SJCRH30 (cell line): ENCODE results near the gene MLYCD. TPM values are rescaled to one million over a fixed set of nuclear protein-coding genes. Genes with fewer than 3 reads are reported as not detected.

Experiments
- DNase-seq, 2 experiments: peaks; one replicate each; pipeline ENCODE4 v3.0.0-alpha.2; 2015 to 2020
- H3K27ac ChIP-seq: fragments of 250-450 bp; sonication (Bioruptor Pico); 2 replicates; pipeline ENCODE4 v1.5.1; 2020; ENCODE audit warnings: mild to moderate bottlenecking, moderate library complexity
- H3K27me3 ChIP-seq: fragments of 250-450 bp; sonication (Bioruptor Pico); 2 replicates; pipeline ENCODE4 v1.5.1; 2020; ENCODE audit warnings: mild to moderate bottlenecking, moderate library complexity
- H3K36me3 ChIP-seq: fragments of 250-450 bp; sonication (Bioruptor Pico); 2 replicates; pipeline ENCODE4 v1.5.1; 2020; ENCODE audit warnings: mild to moderate bottlenecking, moderate library complexity
- H3K4me1 ChIP-seq: fragments of 250-450 bp; sonication (Bioruptor Pico); 2 replicates; pipeline ENCODE4 v1.5.1; 2020; ENCODE audit warnings: mild to moderate bottlenecking, moderate library complexity
- H3K4me3 ChIP-seq: fragments of 250-450 bp; sonication (Bioruptor Pico); 2 replicates; pipeline ENCODE4 v1.5.1; 2020; ENCODE audit warnings: mild to moderate bottlenecking, moderate library complexity
- H3K9me3 ChIP-seq: fragments of 250-450 bp; sonication (Bioruptor Pico); replicated peaks from 2 replicates; pipeline ENCODE4 v1.5.1; 2020; ENCODE audit warnings: mild to moderate bottlenecking, moderate library complexity
- total RNA-seq: library from RNA; depleted of rRNA; stranded (reverse); fragments of >200 nt; shearing (Covaris generic); gene quantifications from 2 replicates; pipeline ENCODE4 v1.2.3, GENCODE V29; 2014; rRNA removed

The MLYCD gene
- 1.1 and 1.2 TPM in 2 replicates for total RNA-seq

- peak within 1 kb of the TSS; percentile 89 for H3K4me3 ChIP-seq
- peak within 1 kb of the TSS; percentile 71 for H3K27ac ChIP-seq
- peak; percentile 72 to 80 for DNase-seq
- no peaks in the 10 kb centered on the region for H3K27me3 ChIP-seq
- no peaks in the 10 kb centered on the region for H3K36me3 ChIP-seq
- H3K4me1 ChIP-seq: peaks cover 4% of the 10 kb centered on the region; the same call in 1 of the 2 replicates
- no peaks in the 10 kb centered on the region for H3K9me3 ChIP-seq
These were observed at the start of gene MLYCD for GRCh38 chr16:83898463-83899271. Gene MLYCD, plus strand, starts transcription at chr16:83899115. Its CDS starts 30 bp downstream, at chr16:83899145.

DNA sequence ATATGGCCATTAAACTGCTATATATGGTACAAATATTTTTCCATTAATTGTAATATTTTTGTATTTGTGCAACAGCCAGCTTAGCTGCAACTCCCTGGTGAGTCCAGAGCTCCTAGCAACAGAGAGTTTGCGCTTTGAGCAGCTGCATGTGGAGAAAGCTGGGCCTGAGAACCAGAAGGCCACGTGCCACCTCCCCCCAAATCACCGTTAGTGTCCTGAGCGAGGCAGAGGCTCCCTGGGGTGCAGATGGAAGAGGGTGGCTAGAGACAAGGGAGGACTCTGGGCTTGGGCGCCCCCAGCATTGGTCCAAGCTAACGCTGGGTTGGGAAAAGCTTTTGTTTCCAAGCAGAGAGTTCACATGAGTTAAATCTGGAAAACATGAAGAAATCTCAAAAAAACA lies 49.5 kb upstream of the MLYCD start:
- no peak for DNase-seq
- Histone ChIP-seq H3K4me1 (no peaks in the 10 kb centered on the region), H3K27me3 (no peaks in the 10 kb centered on the region), H3K9me3 (no peaks in the 10 kb centered on the region), H3K36me3 (no peaks in the 10 kb centered on the region), H3K4me3 (no peak overlapping the region), H3K27ac (no peak overlapping the region)

DNA sequence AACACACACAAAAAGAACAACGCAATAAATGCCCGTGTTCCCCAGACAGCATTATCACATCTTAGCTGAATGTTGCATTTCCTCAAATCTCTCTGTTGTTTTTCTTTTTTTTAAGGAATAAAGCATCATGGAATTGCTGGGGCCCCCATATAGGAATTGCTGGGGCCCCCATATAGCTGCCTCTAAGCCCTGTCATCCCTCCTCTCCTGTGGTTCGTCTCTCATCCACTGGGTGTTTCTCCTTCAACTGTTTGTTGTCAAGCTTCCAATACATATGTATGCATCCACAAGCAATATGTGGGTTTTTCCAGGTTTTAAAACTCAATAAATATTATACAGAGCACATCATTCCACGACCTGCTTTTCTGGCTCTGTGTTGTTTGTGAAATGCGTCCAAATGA lies 48.0 kb upstream of the MLYCD start:
- Histone ChIP-seq H3K4me3 (no peak overlapping the region), H3K4me1 (no peaks in the 10 kb centered on the region), H3K36me3 (no peaks in the 10 kb centered on the region), H3K27me3 (no peaks in the 10 kb centered on the region), H3K27ac (no peak overlapping the region), H3K9me3 (no peaks in the 10 kb centered on the region)
- no peak for DNase-seq

DNA sequence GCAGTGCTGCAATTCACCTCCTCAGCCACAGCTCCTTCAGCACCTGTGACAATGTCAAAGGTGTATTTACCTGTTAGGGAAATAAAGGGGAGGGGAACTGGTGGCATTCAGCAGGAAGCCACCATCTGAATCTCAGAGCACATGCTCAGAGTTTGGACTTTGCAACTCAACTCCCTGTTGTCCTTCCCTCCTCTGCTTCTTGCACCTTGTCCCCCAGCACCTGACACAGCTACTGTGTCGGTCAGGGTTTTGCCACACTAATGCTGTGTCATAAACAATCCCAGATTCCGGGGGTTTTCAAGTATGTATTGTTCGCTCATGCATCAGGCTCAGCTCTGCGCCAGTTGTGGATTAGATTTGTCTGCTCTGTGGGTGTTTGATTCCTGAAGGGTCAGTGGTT lies 47.4 kb upstream of the MLYCD start:
- Histone ChIP-seq H3K27ac (no peak overlapping the region), H3K4me3 (no peak overlapping the region), H3K9me3 (no peaks in the 10 kb centered on the region), H3K27me3 (no peaks in the 10 kb centered on the region), H3K36me3 (no peaks in the 10 kb centered on the region), H3K4me1 (no peaks in the 10 kb centered on the region)
- no peak for DNase-seq

DNA sequence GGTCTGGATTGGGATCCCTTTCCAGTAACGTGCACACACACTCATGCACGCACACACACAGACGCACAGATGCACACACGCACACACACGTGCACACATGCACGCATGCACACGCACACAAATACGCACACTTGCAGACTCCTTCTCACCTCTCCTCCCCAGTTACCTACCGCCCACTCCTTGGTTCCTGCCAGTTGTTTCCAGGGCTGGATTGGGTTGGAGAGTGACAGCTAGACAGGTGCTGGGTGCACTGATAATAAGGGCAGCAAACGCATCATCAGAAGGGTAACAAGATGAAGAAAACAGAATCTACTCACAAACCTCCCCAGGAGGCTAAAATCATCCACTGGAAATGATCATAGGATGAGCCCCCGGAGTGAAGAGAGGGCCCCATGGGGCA lies 46.1 kb upstream of the MLYCD start:
- Histone ChIP-seq H3K4me3 (no peak overlapping the region), H3K27ac (no peak overlapping the region), H3K4me1 (no peaks in the 10 kb centered on the region), H3K36me3 (no peaks in the 10 kb centered on the region), H3K9me3 (no peaks in the 10 kb centered on the region), H3K27me3 (no peaks in the 10 kb centered on the region)
- no peak for DNase-seq

DNA sequence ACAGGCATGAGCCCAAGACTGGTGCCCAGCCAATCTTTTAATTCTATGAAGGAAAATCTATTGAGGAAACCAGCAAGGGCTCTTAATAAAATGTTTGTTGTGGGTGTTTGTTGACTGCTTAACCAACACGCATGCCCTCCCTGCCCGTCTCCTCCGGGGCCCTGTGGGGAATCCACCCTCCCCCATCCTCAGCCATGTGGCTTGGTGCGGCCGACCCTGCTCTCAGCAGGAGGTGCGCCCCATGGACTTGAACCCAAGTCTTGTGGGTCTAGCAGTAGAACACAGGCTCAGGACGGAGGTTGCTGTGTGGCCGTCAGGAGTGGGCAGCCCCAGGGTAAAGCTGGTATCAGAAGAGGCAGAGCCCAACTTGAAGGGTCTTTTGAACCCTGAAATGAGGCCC lies 45.1 kb upstream of the MLYCD start:
- Histone ChIP-seq H3K27me3 (no peaks in the 10 kb centered on the region), H3K27ac (no peak overlapping the region), H3K36me3 (no peaks in the 10 kb centered on the region), H3K4me3 (no peak overlapping the region), H3K9me3 (no peaks in the 10 kb centered on the region), H3K4me1 (no peaks in the 10 kb centered on the region)
- DNase-seq: no peak

DNA sequence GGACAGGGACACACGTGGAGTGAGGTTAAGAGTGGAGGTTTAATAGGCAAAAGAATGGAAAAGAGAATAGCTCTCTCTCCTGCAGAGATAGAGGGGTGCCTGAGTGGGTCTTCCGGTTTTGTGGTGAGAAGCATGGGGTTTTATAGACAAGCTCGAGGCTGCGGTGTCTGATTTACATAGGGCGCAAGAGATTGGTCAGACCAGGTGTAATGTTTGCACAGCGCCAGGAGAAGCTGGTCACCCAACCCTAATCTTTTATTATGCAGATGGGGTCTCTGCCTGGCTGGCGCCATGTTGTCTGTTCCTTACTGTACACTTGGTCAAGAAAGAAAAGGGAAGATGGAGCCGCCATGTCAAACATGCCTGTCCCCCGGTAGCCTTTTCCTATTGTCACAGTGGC lies 44.5 kb upstream of the MLYCD start:
- Histone ChIP-seq H3K4me3 (no peak overlapping the region), H3K27ac (no peak overlapping the region), H3K9me3 (no peaks in the 10 kb centered on the region), H3K4me1 (no peaks in the 10 kb centered on the region), H3K36me3 (no peaks in the 10 kb centered on the region), H3K27me3 (no peaks in the 10 kb centered on the region)
- DNase-seq: no peak

GRCh38 chr16:83856792-83857191 lies 42.1 kb upstream of the MLYCD start:
- Histone ChIP-seq H3K27me3 (no peaks in the 10 kb centered on the region), H3K27ac (no peak overlapping the region), H3K36me3 (no peaks in the 10 kb centered on the region), H3K4me3 (no peak overlapping the region), H3K9me3 (no peaks in the 10 kb centered on the region), H3K4me1 (no peaks in the 10 kb centered on the region)
- no peak for DNase-seq

- no peaks in the 10 kb centered on the region for H3K36me3 ChIP-seq
- H3K4me3 ChIP-seq: no peak overlapping the region
- no peak overlapping the region for H3K27ac ChIP-seq
- no peaks in the 10 kb centered on the region for H3K27me3 ChIP-seq
- no peak for DNase-seq
- no peaks in the 10 kb centered on the region for H3K9me3 ChIP-seq
- H3K4me1 ChIP-seq: no peaks in the 10 kb centered on the region
These were observed 39.6 kb upstream of the MLYCD start for GRCh38 chr16:83859265-83859664.

GRCh38 chr16:83862661-83863060 lies 36.3 kb upstream of the MLYCD start:
- Histone ChIP-seq H3K4me1 (no peaks in the 10 kb centered on the region), H3K9me3 (no peaks in the 10 kb centered on the region), H3K27me3 (no peaks in the 10 kb centered on the region), H3K27ac (no peak overlapping the region), H3K36me3 (no peaks in the 10 kb centered on the region), H3K4me3 (no peak overlapping the region)
- no peak for DNase-seq

GRCh38 chr16:83863682-83864081 lies 35.2 kb upstream of the MLYCD start:
- Histone ChIP-seq H3K4me1 (no peaks in the 10 kb centered on the region), H3K27ac (no peak overlapping the region), H3K9me3 (no peaks in the 10 kb centered on the region), H3K4me3 (no peak overlapping the region), H3K36me3 (no peaks in the 10 kb centered on the region), H3K27me3 (no peaks in the 10 kb centered on the region)
- no peak for DNase-seq

DNA sequence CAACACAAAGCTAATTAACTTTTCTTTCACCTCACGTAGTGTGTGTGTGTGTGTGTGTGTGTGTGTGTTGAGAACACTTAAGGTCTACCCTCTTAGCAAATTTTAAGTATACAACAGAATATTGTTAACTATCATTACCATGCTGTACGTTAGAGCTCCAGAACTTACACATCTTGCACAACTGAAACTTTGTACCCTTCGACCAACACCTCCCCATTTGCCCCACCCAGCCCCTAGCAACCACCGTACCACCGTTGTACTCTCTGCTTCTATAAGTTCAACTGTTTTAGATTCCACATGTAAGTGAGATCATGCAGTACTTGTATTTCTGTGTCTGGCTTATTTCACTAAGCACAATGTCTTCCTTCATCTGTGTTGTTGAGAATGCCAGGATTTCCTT lies 28.1 kb upstream of the MLYCD start:
- Histone ChIP-seq H3K36me3 (no peaks in the 10 kb centered on the region), H3K27me3 (no peaks in the 10 kb centered on the region), H3K9me3 (no peaks in the 10 kb centered on the region), H3K4me1 (no peaks in the 10 kb centered on the region), H3K4me3 (no peak overlapping the region), H3K27ac (no peak overlapping the region)
- no peak for DNase-seq

GRCh38 chr16:83878838-83879237 lies 20.1 kb upstream of the MLYCD start:
- H3K4me3 ChIP-seq: no peak overlapping the region
- no peaks in the 10 kb centered on the region for H3K27me3 ChIP-seq
- peak in 1 of 2 experiments; percentile 58 for DNase-seq
- no peaks in the 10 kb centered on the region for H3K36me3 ChIP-seq
- no peak overlapping the region for H3K27ac ChIP-seq
- no peaks in the 10 kb centered on the region for H3K9me3 ChIP-seq
- H3K4me1 ChIP-seq: no peaks in the 10 kb centered on the region

DNA sequence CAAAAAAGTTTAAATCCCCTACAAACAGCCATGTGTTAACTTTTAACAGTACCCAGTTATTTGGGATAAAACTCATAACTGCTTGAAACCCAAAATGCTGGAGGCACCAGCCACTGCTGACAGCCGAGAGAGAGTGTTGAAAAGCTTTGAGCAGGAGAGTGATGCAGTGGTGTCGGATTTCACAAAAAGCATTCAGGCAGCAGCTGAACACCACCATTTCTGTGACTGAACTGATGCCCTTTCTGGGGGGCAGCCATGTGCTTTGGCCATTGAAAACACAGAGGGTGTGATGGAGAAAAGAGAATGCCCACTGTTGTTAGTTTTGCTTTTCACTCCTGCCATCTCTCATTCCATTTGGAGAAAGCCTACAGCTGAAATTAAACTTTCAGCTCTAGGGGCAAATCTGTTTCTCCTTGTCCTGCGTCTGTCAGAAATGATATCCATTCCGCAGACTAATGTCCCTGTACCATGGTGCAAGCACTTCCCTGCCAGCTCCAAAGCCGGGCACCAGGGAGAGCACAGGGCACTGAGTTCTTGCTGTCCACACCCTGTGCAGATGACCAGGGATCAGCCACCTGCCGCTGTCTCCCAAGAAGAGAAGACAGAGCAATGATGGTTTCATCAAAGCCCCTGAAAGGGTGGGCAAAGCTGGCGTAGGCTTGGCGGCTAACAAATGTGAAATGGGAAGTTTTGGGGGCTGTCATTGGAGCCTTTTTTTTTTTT lies 16.6 kb upstream of the MLYCD start:
- DNase-seq: peak; percentile 6 to 47
- no peak overlapping the region for H3K4me3 ChIP-seq
- H3K27me3 ChIP-seq: no peaks in the 10 kb centered on the region
- no peak overlapping the region for H3K27ac ChIP-seq
- no peaks in the 10 kb centered on the region for H3K9me3 ChIP-seq
- no peaks in the 10 kb centered on the region for H3K4me1 ChIP-seq
- H3K36me3 ChIP-seq: no peaks in the 10 kb centered on the region

DNA sequence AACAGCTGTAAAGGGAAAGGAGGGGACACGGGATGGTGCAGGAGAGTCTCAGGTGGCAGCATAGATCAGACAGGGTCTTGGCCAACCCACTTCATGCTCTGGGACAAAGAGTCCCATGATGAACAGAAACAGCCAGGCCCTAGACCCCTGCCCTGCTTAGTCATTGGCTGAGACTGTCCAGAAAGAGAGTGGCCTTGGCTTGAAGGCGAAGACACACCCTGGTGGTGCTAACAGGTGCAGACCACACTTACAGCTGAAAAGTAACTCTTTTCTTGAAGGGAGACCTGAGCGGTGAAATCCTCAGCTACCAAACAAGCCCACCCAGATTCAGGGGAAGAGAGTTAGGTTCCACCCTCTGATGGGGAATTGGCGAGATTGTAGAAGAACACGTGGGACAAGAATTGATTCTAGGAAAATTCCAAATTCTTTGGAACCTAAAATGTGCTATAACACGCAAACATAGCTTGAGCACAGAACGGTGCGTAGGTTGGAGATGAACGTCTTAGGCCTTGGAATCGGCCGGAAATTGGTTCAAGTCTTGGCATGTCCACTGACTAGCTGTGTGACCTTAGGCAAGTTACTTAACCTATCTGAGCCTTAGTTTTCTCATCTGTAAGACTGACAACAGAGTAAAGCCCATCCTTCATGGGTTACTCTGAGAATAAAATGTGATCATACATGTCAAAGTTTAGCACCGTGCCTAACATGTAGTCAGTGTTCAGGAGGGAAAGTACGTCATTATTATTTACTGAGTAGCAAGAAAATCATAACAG lies 12.5 kb upstream of the MLYCD start:
- Histone ChIP-seq H3K36me3 (no peaks in the 10 kb centered on the region), H3K9me3 (no peaks in the 10 kb centered on the region), H3K4me3 (no peak overlapping the region), H3K27me3 (no peaks in the 10 kb centered on the region), H3K27ac (no peak overlapping the region), H3K4me1 (no peaks in the 10 kb centered on the region)
- no peak for DNase-seq
